T-helper 9 cell (primary cell): ENCODE measurements around the gene ANO1.

Experiments used
- DNase-seq: peaks from one replicate; pipeline ENCODE4 v3.0.0-alpha.2; 2020

The ANO1 gene

GRCh38 chr11:70054004-70054403, 24.1 kb upstream of the ANO1 start:
- no peak for DNase-seq

GRCh38 chr11:70055444-70055843, 22.7 kb upstream of the ANO1 start:
- no peak for DNase-seq

- DNase-seq, result no peak
These were observed 21.0 kb upstream of the ANO1 start for GRCh38 chr11:70057080-70057479.

GRCh38 chr11:70059971-70060370, 18.1 kb upstream of the ANO1 start:
- DNase-seq, result no peak

GRCh38 chr11:70060611-70061293, 17.4 kb upstream of the ANO1 start:
- DNase-seq, result no peak

DNA sequence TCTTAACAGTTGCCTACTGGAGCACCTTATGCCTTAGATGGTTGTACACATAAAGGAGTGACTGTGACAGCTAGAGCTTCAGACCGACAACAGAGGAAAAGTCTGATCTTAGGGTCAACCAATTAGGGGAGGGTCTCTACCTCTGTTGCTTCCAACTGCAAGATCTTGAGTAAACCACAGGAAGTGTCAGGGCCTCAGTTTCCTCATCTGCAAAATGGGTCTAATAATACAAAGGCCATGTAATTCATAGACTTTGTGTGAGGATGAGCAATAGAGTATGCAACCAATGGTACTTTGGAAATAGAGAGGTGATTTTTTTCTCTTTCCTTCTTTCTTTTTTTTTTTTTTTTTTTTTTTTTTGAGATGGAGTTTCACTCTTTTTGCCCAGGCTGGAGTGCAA, 16.4 kb upstream of the ANO1 start:
- no peak for DNase-seq

- DNase-seq, result no peak
These were observed 15.0 kb upstream of the ANO1 start for GRCh38 chr11:70063121-70063520.

- no peak for DNase-seq
These were observed 14.6 kb upstream of the ANO1 start for GRCh38 chr11:70063555-70063954.

GRCh38 chr11:70064008-70064725, 13.9 kb upstream of the ANO1 start:
- no peak for DNase-seq

DNA sequence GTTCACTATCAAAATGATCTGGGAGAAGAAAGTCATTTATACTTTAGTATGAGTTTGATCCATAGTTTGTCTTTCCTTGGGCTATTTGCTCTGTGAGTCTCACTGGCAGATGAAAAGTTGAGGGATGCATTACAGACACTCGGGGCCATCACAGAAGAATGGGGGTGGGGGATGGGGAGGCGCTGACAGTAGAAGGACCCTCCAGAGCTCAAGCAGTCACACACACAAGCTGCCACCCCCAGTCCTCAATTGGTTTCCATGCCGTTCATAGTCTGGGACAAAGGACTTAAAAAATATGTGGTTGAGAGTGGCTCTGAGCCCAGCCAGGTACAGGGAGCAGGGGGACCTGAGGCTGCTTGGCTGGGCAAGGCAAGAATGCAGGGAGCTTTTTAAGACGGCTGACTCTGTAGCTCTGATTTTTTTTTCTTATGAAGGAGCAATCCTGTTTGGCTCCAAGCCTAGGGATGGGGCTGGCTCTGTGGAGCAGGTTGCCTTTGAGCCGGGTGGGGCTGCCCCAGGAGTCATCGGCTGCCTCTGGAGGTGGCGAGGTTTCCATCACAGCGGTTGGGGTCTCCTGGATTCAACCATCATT, 13.3 kb upstream of the ANO1 start:
- DNase-seq, result no peak

DNA sequence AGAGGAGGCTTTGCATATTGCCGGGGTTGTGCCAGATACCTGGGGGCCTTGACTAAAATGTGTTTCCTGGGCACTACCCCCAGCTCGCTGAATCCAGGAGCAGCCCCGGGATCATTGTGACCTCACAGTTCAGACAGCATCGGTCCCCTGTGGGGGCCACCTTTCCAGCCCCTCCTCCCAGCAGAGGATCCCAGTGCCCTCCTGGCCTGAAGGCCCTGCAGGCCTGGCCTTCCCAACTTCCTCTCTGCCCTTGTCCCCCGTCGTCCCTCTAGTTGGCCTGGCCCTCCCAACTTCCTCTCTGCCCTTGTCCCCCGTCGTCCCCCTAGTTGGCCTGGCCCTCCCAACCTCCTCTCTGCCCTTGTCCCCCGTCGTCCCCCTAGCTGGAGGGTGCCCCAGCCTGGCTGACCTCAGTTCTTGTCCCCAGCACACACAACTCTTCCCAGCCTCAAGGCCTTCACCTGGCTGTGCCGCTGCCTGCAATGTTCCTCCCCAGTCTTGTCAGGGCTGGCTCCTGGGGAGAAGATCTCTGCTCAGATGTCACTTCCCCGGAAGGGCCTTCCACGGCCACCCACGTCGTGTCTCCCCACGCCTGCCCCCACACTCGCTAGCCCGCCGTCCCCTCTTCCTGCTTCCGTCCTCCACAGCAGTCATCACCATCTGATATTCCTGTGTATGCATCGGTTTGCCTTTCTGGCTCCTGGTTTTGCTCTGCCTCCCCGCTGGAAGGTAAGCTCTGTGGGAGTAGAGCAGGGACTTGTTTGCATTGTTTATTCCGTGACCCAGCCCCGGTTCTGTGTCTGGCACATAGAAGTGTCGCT, 12.6 kb upstream of the ANO1 start:
- DNase-seq, result no peak

DNA sequence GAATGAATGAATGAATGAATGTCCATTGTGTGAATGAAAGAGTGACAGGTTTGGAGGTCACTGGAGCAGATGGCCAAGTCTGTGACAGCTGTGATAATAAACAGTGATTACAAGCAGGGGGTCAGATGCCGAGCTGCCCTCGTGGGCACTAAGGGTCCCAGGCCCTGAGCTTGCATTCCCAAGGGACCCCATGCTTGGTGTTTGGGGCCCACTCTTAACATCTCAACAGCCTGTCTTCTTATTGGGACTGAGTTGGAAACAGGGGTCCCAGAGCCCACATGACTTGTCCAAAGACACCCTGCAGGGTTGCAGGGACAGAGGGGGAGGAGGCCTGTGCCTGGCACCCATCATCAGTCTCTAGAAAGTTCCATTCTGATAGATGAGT, 12.0 kb upstream of the ANO1 start:
- no peak for DNase-seq

GRCh38 chr11:70066628-70067027, 11.5 kb upstream of the ANO1 start:
- no peak for DNase-seq

DNA sequence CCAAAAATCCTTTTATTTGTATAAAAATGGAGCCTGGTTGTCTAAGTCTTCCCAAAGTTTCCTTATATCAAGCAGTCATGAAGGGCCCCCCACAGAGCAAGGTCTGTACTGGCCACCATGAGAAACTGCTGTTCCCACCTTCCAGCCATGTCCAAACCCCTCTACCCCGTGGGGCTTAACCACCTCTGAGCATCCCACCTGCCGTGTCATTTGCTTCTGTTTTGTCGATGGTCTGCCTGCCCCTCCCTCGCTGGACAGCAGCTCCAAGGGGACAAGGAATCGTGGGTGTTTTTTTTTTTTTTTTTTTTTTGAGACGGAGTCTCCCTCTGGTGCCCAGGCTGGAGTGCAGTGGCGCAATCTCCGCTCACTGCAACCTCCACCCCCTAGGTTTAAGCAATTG, 11.1 kb upstream of the ANO1 start:
- DNase-seq, result no peak

GRCh38 chr11:70067591-70068341, 10.4 kb upstream of the ANO1 start:
- DNase-seq, result no peak

DNA sequence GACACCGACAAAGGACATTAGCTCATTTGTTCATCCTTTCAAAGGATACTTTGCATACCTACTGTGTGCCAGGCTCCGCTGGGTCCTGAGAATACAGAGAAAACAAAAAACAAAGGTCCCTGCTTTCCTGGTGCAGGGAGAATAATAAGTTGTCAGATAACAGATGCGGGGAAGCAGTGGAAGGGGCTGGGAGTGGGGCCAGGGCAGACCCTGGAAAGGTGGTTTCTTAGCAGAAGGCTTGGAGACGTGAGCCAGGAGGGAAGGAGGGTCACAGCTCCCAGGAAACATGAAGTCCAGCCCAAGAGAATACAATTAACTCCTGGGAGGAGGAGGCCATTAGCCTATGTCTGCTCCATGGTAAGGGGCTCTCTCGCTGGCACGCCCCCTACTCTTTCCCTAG, 9.8 kb upstream of the ANO1 start:
- DNase-seq, result no peak

GRCh38 chr11:70068950-70069349, 9.2 kb upstream of the ANO1 start:
- DNase-seq, result no peak

DNA sequence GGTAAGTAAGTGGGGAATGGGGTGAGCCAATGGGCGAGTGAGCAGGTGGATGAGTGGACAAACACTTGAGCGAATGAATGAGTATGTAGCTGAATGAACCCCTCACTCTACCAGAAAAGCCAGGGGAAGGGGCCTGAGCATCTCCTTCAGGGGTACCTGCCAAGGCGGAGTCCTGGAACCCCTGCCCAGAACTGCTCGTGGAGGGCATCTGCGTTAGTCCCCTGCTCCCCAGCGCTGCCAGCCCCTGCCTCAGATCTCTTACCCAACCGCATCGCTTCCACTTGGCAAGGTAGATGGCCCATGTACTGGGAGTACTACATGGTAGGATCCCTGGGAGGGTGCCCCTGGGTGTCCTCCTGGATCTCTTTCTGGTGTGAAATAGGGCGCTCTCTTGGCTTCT, 7.4 kb upstream of the ANO1 start:
- DNase-seq, result no peak

DNA sequence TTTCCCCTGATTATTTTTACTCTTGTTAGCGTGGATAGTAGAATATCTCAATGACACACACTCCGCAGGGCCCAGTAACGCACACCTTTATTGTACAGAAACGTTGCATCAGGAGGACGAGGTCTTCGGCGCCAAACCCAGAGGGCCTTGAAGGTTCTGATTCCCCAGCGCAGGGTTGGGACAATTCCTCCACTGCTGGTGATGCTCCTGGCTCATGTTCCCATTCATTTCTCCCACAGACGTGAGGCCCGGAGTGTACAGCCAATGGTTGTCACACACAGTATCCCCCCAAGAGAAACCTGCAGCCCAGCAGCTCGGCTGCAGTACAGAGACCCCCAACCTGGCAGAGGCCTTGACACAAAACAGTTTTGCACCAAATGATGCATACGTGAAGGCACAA, 6.1 kb upstream of the ANO1 start:
- DNase-seq, result no peak

- DNase-seq, result no peak
These were observed 5.7 kb upstream of the ANO1 start for GRCh38 chr11:70072461-70072860.

DNA sequence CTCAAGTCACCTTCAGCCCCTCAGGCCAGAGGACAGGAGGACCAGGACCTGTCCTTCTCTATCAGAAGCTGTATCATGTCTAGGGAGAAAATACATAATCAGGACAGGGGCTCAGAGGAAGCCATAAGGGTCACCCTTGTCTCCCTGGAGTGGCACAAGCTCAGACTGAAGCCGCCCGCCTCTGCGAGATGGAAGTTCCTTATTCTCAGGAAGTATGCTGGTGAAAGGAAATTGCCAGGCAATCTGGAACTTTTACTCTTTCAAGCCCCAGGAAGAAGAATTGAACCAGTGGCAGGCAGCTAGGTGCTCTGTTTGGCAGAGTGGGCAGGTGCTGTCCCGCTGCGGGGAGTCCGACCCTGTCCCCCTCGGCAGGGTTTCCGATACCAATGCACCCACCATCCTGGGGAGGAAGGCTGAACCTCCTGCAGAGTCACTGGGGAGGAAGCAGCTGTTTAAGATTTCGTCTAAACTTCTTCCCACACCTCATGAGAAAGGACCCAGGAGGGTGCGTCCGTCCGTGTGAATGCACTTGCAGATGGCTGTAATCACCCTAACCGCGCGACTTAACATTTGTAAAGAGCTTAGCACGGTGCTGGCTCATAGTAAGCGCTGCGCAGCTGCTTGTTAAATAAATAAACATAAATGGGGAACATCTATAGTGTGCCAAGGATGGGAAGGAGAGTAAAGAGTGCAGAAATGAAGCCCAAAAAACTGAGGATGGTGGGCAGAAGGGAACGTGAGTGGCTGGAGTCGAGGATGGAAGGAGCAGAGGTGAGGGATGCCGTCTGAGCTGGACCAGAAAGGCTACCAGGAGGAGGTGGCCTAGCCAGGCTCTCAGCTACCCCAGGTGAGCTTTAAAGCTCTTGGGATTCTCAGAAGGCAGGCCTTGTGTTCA, 5.0 kb upstream of the ANO1 start:
- no peak for DNase-seq
